Lower leg skin (tissue), 3 donors: ENCODE data around the gene HMCES.

Experiments used
- CTCF ChIP-seq, 3 donors: fragments of 450-650 bp; IDR thresholded peaks; one replicate each; pipeline ENCODE4 v1.5.1; 2016; ENCODE audit warnings: antibody characterized with exemption in 3 of 3, mild to moderate bottlenecking in 3 of 3, moderate library complexity in 2 of 3
- POLR2A ChIP-seq, 2 donors: fragments of 450-650 bp; IDR thresholded peaks; one replicate each; pipeline ENCODE4 v1.6.1; 2016 to 2017; ENCODE audit warnings: antibody characterized with exemption in 2 of 2, mild to moderate bottlenecking in 1 of 2, moderate library complexity in 1 of 2

GRCh38 chr3:129291236-129291886, 12.7 kb downstream of the HMCES start:
- no peak for TF ChIP-seq POLR2A (IDR thresholded peaks at IDR 0.05)
- no peak for TF ChIP-seq CTCF (IDR thresholded peaks at IDR 0.05)
